Activated T-cell treated with anti-CD3 and anti-CD28 coated beads for 48 hours (primary cell): ENCODE results near the gene CARD9.
A peak's percentile ranks its signal among the peaks of the same experiment; 100 is the strongest.

ENCODE experiments used
- DNase-seq: peaks from one replicate; pipeline ENCODE4 v3.0.0-alpha.2; 2020; ENCODE audit warnings: low read depth

The CARD9 gene

DNA sequence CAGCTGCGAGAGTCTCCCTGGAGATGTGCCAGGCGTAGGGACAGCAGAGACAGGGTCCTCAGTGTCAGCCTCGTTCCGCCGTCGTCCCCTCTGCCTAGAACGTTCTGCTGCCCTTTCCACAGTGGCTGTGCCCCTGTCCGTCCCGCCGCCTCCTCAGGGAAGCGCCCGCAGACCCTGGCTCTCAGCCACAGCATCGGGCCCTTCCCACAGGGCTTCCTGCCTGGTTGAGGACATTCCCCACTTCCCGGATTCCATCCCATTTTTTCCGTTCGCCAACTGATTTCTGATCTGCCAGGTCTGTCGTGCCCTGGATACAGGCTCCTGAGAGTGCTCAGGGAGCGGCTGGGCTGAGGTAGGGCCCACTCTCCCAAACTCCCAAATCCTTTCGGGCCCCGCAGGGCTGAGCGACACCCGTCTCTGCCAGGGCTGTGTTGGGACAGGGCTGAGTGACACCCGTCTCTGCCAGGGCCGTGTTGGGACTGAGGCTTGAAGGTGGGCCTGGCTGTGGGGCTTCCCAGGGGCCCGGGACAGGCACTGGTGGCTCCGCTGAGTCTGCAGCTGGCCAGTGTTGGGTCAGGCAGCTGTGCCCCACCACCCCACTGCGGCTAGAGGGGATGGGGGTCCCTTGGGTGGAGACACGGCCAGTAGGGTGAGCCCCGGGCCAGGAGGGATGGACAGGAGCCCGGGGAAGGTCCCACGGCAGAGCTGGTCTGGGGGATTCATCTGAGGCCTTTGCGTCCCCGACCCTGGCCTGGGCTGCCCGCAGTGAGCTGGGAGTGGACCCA, 25.8 kb downstream of the CARD9 start:
- DNase-seq, result no peak

DNA sequence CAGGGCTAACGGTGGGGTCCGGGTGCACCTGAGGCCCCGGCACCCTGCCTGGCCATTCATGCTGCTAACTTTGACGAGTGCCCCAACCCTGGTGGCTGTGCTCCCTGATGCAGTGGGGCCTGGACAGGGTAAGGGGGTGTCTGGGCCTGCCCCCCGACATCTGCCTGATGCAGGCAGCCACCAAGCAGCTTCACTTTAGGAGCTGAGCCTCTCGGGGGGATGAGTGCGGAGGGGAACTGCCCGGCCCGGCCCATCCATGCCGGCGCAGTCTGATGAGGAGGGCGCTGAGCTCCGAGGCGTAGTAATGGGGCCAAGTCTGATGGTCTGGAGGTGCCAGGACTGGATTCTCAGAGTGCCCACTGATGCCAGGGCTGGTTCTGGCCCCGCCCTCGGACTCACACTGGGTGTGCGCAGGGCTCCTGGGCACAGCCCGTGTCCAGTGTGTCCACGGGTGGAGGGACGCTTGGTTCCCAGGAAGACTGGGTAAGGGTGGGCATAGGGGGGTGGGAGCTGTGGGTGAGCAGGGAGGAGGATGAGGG, 26.5 kb downstream of the CARD9 start:
- DNase-seq, result no peak

DNA sequence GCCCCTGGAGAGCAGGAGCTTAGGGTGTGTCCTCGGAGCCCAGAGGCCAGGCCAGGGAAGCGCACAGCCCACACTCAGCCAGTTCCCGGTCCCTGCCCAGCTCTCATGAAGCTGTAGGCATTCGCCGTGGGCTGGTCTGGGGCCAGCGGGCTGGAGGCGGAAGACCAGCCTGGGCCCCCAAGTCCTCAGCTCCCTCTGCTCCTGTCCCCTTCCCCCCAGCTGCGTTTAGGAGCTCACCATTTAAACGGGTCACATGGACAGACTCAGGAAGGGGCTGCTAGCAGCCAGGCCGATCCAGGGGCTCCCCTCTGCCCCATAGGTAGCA, 27.4 kb downstream of the CARD9 start:
- no peak for DNase-seq

GRCh38 chr9:136345281-136346156, 27.9 kb downstream of the CARD9 start:
- no peak for DNase-seq

DNA sequence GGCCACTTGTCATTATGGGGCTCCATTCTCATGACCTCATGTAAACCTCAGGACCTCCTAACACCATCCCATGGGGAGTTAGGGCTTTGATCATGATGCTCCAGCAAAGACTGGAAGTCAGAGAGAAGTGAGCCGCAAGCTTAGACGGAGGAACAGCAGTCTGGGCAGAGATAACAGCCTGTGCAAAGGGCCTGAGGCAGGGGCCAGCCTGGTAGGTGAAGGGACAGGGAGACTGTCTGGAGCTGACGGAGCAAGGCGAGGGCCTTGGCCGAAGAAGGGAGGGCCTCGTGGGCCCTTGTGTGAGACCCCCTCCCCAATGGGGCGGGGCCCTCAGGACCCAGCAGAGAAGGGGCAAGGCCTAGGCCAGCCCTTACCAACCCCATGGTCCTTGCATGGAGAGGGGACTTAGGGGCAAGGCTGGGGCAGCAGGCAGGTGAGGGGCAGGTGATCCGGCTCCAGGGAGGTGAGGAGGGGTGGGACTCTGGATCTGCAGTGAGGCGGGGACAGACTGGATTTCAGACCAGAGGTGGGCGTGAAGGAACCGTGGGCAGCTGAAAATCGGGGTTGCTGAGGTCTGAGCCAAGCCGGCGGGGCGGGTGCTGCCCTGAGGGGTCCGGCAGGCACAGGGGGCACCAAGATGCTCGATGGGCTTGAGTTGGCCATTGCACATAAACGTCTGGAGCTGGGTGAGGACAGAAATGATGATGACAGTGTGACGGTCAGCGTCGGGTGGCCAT, 28.8 kb downstream of the CARD9 start:
- no peak for DNase-seq

GRCh38 chr9:136343884-136344269, 29.6 kb downstream of the CARD9 start:
- no peak for DNase-seq

- no peak for DNase-seq
Observed at GRCh38 chr9:136343121-136343883, 30.2 kb downstream of the CARD9 start.

- DNase-seq, result peak; percentile 73
Observed at GRCh38 chr9:136342181-136343120, 31.0 kb downstream of the CARD9 start.

DNA sequence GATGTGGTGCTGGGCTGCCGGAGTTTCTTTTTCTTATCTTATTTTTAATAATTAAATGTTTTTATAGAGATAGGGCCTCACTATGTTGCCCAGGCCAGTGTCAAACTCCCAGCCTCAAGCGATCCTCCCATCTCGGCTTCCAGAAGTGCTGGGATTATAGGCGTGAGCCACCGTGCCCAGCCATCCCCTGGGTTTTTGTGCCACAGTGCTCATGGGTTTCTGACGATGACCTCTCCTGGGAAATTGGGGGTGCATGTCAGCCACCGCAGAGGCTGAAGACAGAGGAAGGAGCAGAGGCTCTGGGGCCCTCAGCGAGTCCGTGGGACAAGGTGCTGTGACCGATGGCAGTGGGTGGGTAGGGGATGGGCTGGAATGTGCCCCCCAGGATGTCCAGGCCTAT, 31.7 kb downstream of the CARD9 start:
- no peak for DNase-seq

DNA sequence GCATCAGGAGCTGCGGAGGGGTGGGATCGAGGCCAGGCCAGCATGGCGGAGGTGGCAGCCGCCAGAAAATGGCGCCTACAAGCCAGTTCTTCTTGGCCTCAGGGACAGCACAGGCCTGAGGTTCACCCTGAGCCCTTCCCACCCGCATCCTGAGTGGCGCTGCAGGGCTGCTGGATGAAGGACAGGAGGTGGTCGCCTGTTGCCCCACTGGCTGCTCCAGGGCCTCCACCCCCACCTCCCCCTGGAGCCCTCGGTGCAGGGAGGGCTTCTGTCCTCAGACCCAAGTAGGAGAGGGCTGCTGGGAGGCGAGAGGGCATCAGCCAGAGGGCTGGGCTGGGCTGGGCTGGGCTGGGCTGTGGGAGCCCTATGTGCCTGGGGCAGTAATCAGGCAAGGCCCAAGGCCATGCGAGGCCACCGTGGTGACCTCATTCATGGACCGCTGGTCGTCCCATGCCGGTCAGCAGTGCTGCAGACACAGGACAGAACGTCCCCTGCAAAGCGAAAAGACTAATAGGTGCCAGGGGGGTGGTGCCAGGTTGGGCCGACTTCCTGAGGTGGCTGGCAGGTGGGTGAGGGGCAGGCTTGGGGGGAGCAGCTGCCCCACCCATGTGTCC, 32.3 kb downstream of the CARD9 start:
- no peak for DNase-seq

GRCh38 chr9:136340356-136341041, 33.0 kb downstream of the CARD9 start:
- no peak for DNase-seq

DNA sequence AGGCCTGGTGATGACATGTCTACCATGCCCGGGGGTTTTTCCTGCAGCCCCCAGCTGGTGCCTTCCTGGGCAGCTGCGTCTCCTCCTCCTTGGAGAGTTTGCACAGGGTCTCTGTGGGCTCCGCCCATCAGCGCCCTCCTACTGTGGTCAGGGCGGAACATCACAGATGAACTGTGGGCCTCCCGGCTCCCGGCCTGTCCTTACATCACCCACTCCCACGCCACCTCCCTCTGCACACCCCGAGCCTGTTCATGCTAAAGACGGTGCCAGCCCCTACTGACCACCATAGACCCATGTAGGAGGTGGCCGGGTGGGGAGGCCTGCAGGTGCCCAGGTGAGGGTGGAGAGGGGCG, 33.5 kb downstream of the CARD9 start:
- DNase-seq, result no peak

DNA sequence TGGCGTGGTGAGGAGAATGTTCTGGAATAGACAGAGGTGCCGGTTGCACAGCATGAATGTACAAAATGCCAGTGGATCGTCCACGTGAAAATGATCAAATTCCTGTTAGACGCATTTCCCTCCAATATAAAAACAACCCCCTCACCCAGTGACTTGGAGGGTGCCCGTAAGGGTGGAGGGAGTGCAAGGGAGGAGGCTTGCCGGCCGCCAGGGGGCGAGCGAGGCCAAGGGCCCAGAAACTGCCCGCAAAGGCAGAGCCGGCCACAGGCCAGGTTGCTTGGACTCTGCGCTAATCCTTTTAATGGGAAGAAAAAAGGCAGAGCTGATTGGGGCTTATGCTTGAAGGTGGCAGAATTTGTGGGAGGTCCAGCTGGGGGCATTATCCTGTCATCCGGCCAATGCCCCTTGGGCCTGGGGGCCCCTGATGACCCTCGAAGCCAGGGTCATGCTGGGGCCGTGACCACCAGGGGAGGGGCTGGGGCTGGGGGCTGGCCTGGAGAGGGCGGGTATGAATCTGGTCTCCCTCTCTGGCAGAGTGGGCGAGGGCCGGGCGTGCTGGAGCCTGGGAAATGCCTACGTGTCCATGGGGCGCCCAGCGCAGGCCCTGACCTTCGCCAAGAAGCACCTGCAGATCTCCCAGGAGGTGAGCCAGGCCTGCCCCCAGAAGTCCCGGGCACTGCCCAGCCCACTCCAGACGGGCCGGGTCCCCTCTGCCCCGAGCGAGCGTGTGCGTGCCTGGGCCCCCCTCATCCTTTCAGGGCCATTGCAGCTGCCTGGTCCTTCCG, 34.1 kb downstream of the CARD9 start:
- peak; percentile 38 for DNase-seq

GRCh38 chr9:136338511-136338910, 35.0 kb downstream of the CARD9 start:
- no peak for DNase-seq

- no peak for DNase-seq
Observed at GRCh38 chr9:136337416-136338395, 35.8 kb downstream of the CARD9 start.

GRCh38 chr9:136336881-136337280, 36.6 kb downstream of the CARD9 start:
- no peak for DNase-seq

DNA sequence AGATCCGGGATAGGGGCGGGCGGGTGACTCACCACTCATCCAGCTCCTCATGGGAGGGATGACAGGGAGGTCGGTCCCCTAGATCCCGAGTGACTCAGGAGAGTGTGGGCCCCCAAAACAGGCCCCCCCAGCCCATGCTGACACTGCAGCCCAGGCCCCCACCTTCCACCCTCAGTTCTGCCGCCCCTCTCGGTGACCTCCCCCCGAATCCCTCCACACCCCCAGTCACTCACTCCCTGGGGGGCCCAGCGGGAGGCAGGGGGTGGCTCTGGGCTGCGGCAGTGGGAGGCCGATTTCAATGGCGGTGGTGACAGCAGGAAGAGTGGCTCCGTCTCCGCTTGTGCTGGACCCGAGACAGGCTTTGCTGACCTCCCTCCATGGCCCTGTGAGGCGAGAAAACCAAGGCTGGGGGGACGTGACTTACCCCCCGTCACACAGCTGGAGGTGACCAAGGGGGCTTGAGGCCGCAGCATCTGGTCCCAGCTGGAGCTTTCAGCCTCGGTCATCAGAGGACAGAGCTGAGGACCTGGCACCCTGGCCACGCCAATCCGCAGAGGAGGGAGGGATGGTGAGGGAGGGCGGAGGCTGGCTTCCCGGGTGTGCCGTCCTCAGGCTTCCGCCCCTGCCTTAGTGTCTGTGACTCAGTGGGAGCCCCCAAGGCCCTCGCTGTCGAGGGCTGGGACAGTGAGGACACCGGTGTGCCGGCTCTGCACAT, 37.2 kb downstream of the CARD9 start:
- DNase-seq, result no peak
